ENCODE measurements around the gene CSNK1A1L. TPM values are rescaled to one million over a fixed set of nuclear protein-coding genes. Genes with fewer than 3 reads are reported as not detected.

Gene CSNK1A1L
- total and polyA plus RNA-seq, 2 donors (not counting 3 experiments of a cell fraction or from before 2014, with no cell fraction given): not detected

DNA sequence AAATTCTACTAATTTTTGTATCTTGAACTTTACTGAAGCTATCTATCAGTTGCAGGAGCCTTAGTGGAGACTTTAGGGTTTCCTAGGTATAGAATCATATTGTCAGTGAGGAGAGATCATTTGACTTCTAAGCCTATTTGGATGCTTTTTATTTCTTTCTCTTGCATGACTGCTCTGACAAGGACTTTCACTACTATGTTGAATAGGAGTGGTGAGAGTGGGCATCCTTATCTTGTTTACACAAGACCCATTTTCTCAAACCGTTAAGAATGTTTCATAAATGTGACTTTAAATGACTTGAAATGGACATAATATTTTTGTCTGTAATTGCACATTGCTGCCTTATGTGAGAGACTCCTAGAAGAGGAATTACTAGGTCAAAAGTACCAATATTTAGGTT is 17.9 kb upstream of the CSNK1A1L start:
- Histone ChIP-seq H3K4me2 (ENCODE audit: insufficient read depth, low read length) (no peak overlapping the region), H3K4me3 (replicated peaks in 1 of 3; ENCODE audit: insufficient read depth in 1 of 3, low read depth in 1 of 3, low read length in 3 of 3) (no peak overlapping the region), H3K9ac (replicated peaks; ENCODE audit: extremely low read depth, insufficient read depth, low read length) (no peak overlapping the region), H3K79me2 (ENCODE audit: control insufficient read depth, insufficient read depth, low read length) (no peaks in the 10 kb centered on the region), H4K20me1 (replicated peaks; ENCODE audit: control insufficient read depth, extremely low read depth, insufficient read depth, low read length) (no peaks in the 10 kb centered on the region), H3K4me1 (ENCODE audit: control insufficient read depth, extremely low read depth, insufficient read depth, low read length) (peaks cover 23% of the 10 kb centered on the region), H2AFZ (ENCODE audit: low read depth, low read length) (no peak overlapping the region), H3K27me3 (ENCODE audit: control insufficient read depth in 2 of 2, insufficient read depth in 2 of 2, low read length in 2 of 2) (no peaks in the 10 kb centered on the region), H3K36me3 (ENCODE audit: control insufficient read depth in 2 of 2, extremely low read depth in 1 of 2, insufficient read depth in 2 of 2, low read length in 2 of 2) (no peaks in the 10 kb centered on the region), H3K9me1 (replicated peaks; ENCODE audit: control insufficient read depth, extremely low read depth, insufficient read depth, low read length) (no peaks in the 10 kb centered on the region), H3K27ac (ENCODE audit: insufficient read depth, low read depth, low read length) (no peak overlapping the region), H3K9me3 (replicated peaks; ENCODE audit: control insufficient read depth, insufficient read depth, low read length) (no peaks in the 10 kb centered on the region)
- intact Hi-C loops (cut with micrococcal nuclease): no loop called here
- no peak for DNase-seq (ENCODE audit: low read depth, low spot score)
- dilution Hi-C loops (cut with MboI; ENCODE audit: extremely low pct_ligation_motif_present, low sequenced_read_pairs): no loop called here
- no peak for FAIRE-seq
- CTCF ChIA-PET: interaction anchor here (0.9 kb wide), 1 partner anchor 10 kb away, joined by 3 read pairs; no protein-coding TSS in a partner anchor
- POLR2A ChIA-PET: no interaction called here
- BruUV-seq (replicated peaks): no TSS peak
- TF ChIP-seq, protein P1, sequence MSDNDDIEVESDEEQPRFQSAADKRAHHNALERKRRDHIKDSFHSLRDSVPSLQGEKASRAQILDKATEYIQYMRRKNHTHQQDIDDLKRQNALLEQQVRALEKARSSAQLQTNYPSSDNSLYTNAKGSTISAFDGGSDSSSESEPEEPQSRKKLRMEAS (IDR thresholded peaks at IDR 0.05; ENCODE audit: insufficient read depth, insufficient read length): no peak
- TF ChIP-seq, protein P2, sequence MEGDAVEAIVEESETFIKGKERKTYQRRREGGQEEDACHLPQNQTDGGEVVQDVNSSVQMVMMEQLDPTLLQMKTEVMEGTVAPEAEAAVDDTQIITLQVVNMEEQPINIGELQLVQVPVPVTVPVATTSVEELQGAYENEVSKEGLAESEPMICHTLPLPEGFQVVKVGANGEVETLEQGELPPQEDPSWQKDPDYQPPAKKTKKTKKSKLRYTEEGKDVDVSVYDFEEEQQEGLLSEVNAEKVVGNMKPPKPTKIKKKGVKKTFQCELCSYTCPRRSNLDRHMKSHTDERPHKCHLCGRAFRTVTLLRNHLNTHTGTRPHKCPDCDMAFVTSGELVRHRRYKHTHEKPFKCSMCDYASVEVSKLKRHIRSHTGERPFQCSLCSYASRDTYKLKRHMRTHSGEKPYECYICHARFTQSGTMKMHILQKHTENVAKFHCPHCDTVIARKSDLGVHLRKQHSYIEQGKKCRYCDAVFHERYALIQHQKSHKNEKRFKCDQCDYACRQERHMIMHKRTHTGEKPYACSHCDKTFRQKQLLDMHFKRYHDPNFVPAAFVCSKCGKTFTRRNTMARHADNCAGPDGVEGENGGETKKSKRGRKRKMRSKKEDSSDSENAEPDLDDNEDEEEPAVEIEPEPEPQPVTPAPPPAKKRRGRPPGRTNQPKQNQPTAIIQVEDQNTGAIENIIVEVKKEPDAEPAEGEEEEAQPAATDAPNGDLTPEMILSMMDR (IDR thresholded peaks at IDR 0.05; ENCODE audit: extremely low read depth in 1 of 2, insufficient read depth in 1 of 2, low read depth in 1 of 2, low read length in 2 of 2): no peak
- TF ChIP-seq POLR2AphosphoS5 (IDR thresholded peaks at IDR 0.05; ENCODE audit: insufficient read depth, low read depth, low read length): no peak
- no peak for TF ChIP-seq POLR2A (IDR thresholded peaks at IDR 0.05; ENCODE audit: low read depth, low read length)
- no peak for TF ChIP-seq EZH2 (IDR thresholded peaks at IDR 0.05; ENCODE audit: borderline replicate concordance, low read depth, low read length, severe bottlenecking)
- TF ChIP-seq JUN (IDR thresholded peaks at IDR 0.05; ENCODE audit: borderline replicate concordance, insufficient read depth, insufficient read length, low read depth): no peak
- no peak for TF ChIP-seq GATA2 (IDR thresholded peaks at IDR 0.05; ENCODE audit: insufficient read depth, insufficient read length, low read depth, low read length)
- no peak for TF ChIP-seq FOS (IDR thresholded peaks at IDR 0.05; ENCODE audit: borderline replicate concordance, insufficient read depth, low read length)
- no peak for TF ChIP-seq MYC (IDR thresholded peaks at IDR 0.05; ENCODE audit: low read depth, low read length)

All from endothelial cell of umbilical vein (primary cell).